HEK293 (cell line): ENCODE measurements around the gene COPG2.
"Not testable (repeated sequence)": the region's sequence is repeated elsewhere in the genome, so short reads cannot be mapped to it uniquely, and the experiment has no call there.

Experiments used
- BCL11B ChIP-seq: fragments of 450-650 bp; formaldehyde crosslinking; IDR thresholded peaks from 2 replicates; pipeline ENCODE4 v1.5.1; 2016; ENCODE audit warnings: low read depth, missing biosample characterization, missing genetic modification characterization
- REST ChIP-seq: fragments of 450-650 bp; formaldehyde crosslinking; IDR thresholded peaks from 2 replicates; pipeline ENCODE4 v1.5.1; 2016; ENCODE audit warnings: missing biosample characterization, missing genetic modification characterization
- SETDB1 ChIP-seq: IDR thresholded peaks from one replicate; pipeline ENCODE4 v1.6.1; 2017; ENCODE audit warnings: mild to moderate bottlenecking, low read length, moderate library complexity, mixed read lengths; ENCODE audit not compliant: insufficient read length
- YY1 ChIP-seq: fragments of 450-650 bp; formaldehyde crosslinking; IDR thresholded peaks from 2 replicates; pipeline ENCODE4 v1.5.1; 2018; ENCODE audit warnings: missing biosample characterization, missing genetic modification characterization
- ZNF274 ChIP-seq, 2 experiments: fragments of 200-500 bp in 1 of 2; fragments of 450-650 bp in 1 of 2; sonication (Bioruptor generic) in 1 of 2; formaldehyde crosslinking in 1 of 2; IDR thresholded peaks; 2 replicates each; pipeline versions ENCODE4 v1.5.1 to v1.6.1; 2014 to 2016; ENCODE audit warnings: borderline replicate concordance in 1 of 2, inconsistent platforms in 1 of 2, low read length in 1 of 2, missing biosample characterization in 1 of 2, missing genetic modification characterization in 1 of 2
- ZNF335 ChIP-seq: fragments of 450-650 bp; formaldehyde crosslinking; conservative IDR thresholded peaks from 2 replicates; pipeline ENCODE4 v1.5.1; 2016; ENCODE audit warnings: missing biosample characterization, missing genetic modification characterization
- ZNF707 ChIP-seq: fragments of 450-650 bp; formaldehyde crosslinking; IDR thresholded peaks from 2 replicates; pipeline ENCODE4 v1.5.1; 2016; ENCODE audit warnings: missing biosample characterization, missing genetic modification characterization
- ZNF830 ChIP-seq: fragments of 450-650 bp; IDR thresholded peaks from 2 replicates; pipeline ENCODE4 v1.5.0; 2018; ENCODE audit warnings: missing biosample characterization, missing genetic modification characterization, low read depth, mild to moderate bottlenecking, moderate library complexity
- ZXDB ChIP-seq: fragments of 450-650 bp; formaldehyde crosslinking; IDR thresholded peaks from 2 replicates; pipeline ENCODE4 v1.5.1; 2016; ENCODE audit warnings: missing biosample characterization, missing genetic modification characterization
- TF ChIP-seq, protein P1 (sequence below): fragments of 450-650 bp; formaldehyde crosslinking; IDR thresholded peaks from 2 replicates; pipeline ENCODE4 v1.5.1; 2016; ENCODE audit warnings: missing biosample characterization, missing genetic modification characterization
- TF ChIP-seq, protein P2 (sequence below): fragments of 450-650 bp; formaldehyde crosslinking; IDR thresholded peaks from 2 replicates; pipeline ENCODE4 v1.5.1; 2016; ENCODE audit warnings: missing biosample characterization, missing genetic modification characterization
- TF ChIP-seq, protein P3 (sequence below): fragments of 450-650 bp; formaldehyde crosslinking; IDR thresholded peaks from 2 replicates; pipeline ENCODE4 v1.5.1; 2016; ENCODE audit warnings: missing biosample characterization, missing genetic modification characterization

- TF ChIP-seq REST (tag by site-specific recombination); SETDB1; ZNF335; ZNF274 (IDR thresholded peaks at IDR 0.05; ENCODE audit: low read length); ZNF274 (tag by site-specific recombination; IDR thresholded peaks at IDR 0.05; ENCODE audit: borderline replicate concordance); YY1; BCL11B (tag by site-specific recombination); ZNF830 (tag by site-specific recombination); ZNF707 (tag by site-specific recombination); ZXDB: not testable (repeated sequence)
- TF ChIP-seq, protein P1, sequence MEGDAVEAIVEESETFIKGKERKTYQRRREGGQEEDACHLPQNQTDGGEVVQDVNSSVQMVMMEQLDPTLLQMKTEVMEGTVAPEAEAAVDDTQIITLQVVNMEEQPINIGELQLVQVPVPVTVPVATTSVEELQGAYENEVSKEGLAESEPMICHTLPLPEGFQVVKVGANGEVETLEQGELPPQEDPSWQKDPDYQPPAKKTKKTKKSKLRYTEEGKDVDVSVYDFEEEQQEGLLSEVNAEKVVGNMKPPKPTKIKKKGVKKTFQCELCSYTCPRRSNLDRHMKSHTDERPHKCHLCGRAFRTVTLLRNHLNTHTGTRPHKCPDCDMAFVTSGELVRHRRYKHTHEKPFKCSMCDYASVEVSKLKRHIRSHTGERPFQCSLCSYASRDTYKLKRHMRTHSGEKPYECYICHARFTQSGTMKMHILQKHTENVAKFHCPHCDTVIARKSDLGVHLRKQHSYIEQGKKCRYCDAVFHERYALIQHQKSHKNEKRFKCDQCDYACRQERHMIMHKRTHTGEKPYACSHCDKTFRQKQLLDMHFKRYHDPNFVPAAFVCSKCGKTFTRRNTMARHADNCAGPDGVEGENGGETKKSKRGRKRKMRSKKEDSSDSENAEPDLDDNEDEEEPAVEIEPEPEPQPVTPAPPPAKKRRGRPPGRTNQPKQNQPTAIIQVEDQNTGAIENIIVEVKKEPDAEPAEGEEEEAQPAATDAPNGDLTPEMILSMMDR, result not testable (repeated sequence)
- TF ChIP-seq, protein P2, sequence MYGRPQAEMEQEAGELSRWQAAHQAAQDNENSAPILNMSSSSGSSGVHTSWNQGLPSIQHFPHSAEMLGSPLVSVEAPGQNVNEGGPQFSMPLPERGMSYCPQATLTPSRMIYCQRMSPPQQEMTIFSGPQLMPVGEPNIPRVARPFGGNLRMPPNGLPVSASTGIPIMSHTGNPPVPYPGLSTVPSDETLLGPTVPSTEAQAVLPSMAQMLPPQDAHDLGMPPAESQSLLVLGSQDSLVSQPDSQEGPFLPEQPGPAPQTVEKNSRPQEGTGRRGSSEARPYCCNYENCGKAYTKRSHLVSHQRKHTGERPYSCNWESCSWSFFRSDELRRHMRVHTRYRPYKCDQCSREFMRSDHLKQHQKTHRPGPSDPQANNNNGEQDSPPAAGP (tag by site-specific recombination), result not testable (repeated sequence)
- TF ChIP-seq, protein P3, sequence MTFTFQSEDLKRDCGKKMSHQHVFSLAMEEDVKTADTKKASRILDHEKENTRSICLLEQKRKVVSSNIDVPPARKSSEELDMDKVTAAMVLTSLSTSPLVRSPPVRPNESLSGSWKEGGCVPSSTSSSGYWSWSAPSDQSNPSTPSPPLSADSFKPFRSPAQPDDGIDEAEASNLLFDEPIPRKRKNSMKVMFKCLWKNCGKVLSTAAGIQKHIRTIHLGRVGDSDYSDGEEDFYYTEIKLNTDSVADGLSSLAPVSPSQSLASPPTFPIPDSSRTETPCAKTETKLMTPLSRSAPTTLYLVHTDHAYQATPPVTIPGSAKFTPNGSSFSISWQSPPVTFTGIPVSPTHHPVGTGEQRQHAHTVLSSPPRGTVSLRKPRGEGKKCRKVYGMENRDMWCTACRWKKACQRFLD (tag by site-specific recombination), result not testable (repeated sequence)
Measured at GRCh38 chr7:130570144-130570543, 98.4 kb downstream of the COPG2 start.
